GM18499 (cell line): ENCODE data around the gene PDPN.

ENCODE experiments used
- ATAC-seq: cut with Tn5 transposase; IDR thresholded peaks from one replicate; pipeline ENCODE4 v1.9.1; 2021; ENCODE audit warnings: moderate number of reproducible peaks; ENCODE audit not compliant: insufficient read depth, unreplicated experiment

Gene PDPN

GRCh38 chr1:13605159-13605558 lies 21.5 kb downstream of the PDPN start:
- no peak for ATAC-seq

- ATAC-seq = no peak
Observed at GRCh38 chr1:13607002-13607401, 23.4 kb downstream of the PDPN start.

GRCh38 chr1:13616234-13616633 lies 32.6 kb downstream of the PDPN start:
- no peak for ATAC-seq

- no peak for ATAC-seq
Observed at GRCh38 chr1:13617108-13617507, 33.5 kb downstream of the PDPN start.

- ATAC-seq = no peak
Observed at GRCh38 chr1:13617773-13618172, 34.1 kb downstream of the PDPN start.

GRCh38 chr1:13618483-13618882 lies 34.9 kb downstream of the PDPN start:
- no peak for ATAC-seq

GRCh38 chr1:13619909-13620308 lies 36.3 kb downstream of the PDPN start:
- ATAC-seq = no peak

GRCh38 chr1:13620825-13621224 lies 37.2 kb downstream of the PDPN start:
- ATAC-seq = no peak

GRCh38 chr1:13622446-13622845 lies 38.8 kb downstream of the PDPN start:
- no peak for ATAC-seq

GRCh38 chr1:13623021-13623637 lies 39.5 kb downstream of the PDPN start:
- ATAC-seq = no peak

- no peak for ATAC-seq
Observed at GRCh38 chr1:13624526-13624925, 40.9 kb downstream of the PDPN start.

GRCh38 chr1:13627127-13627526 lies 43.5 kb downstream of the PDPN start:
- no peak for ATAC-seq

GRCh38 chr1:13628218-13628617 lies 44.6 kb downstream of the PDPN start:
- no peak for ATAC-seq

- ATAC-seq = no peak
Observed at GRCh38 chr1:13628711-13629110, 45.1 kb downstream of the PDPN start.

GRCh38 chr1:13642306-13643004 lies 58.8 kb downstream of the PDPN start:
- ATAC-seq = no peak

GRCh38 chr1:13643017-13643416 lies 59.4 kb downstream of the PDPN start:
- ATAC-seq = no peak

- ATAC-seq = no peak
Observed at GRCh38 chr1:13646521-13646920, 62.9 kb downstream of the PDPN start.

GRCh38 chr1:13651279-13651678 lies 67.6 kb downstream of the PDPN start:
- no peak for ATAC-seq

- ATAC-seq = no peak
Observed at GRCh38 chr1:13652238-13652637, 68.6 kb downstream of the PDPN start.

GRCh38 chr1:13661539-13661938 lies 77.9 kb downstream of the PDPN start:
- no peak for ATAC-seq

GRCh38 chr1:13662493-13662892 lies 78.9 kb downstream of the PDPN start:
- ATAC-seq = no peak

- no peak for ATAC-seq
Observed at GRCh38 chr1:13663969-13664368, 80.3 kb downstream of the PDPN start.
